Hematopoietic multipotent progenitor cell treated with erythropoietin and hydrocortisone succinate and interleukin-3 and kit ligand, for 8 days (in vitro differentiated cells): Measurements from ENCODE around the gene CYP26A1.
A peak's percentile ranks its signal among the peaks of the same experiment; 100 is the strongest.
"Not testable (repeated sequence)": the region's sequence is repeated elsewhere in the genome, so short reads cannot be mapped to it uniquely, and the experiment has no call there.

ENCODE experiments used
- DNase-seq: peaks from one replicate; pipeline ENCODE4 v3.0.0-alpha.2; 2015

CYP26A1 gene

GRCh38 chr10:93080350-93081046 lies 6.8 kb downstream of the CYP26A1 start:
- peak; percentile 55 for DNase-seq

- DNase-seq = no peak
These were observed 7.6 kb downstream of the CYP26A1 start for GRCh38 chr10:93081318-93081717.

GRCh38 chr10:93081834-93082233 lies 8.1 kb downstream of the CYP26A1 start:
- DNase-seq = no peak

DNA sequence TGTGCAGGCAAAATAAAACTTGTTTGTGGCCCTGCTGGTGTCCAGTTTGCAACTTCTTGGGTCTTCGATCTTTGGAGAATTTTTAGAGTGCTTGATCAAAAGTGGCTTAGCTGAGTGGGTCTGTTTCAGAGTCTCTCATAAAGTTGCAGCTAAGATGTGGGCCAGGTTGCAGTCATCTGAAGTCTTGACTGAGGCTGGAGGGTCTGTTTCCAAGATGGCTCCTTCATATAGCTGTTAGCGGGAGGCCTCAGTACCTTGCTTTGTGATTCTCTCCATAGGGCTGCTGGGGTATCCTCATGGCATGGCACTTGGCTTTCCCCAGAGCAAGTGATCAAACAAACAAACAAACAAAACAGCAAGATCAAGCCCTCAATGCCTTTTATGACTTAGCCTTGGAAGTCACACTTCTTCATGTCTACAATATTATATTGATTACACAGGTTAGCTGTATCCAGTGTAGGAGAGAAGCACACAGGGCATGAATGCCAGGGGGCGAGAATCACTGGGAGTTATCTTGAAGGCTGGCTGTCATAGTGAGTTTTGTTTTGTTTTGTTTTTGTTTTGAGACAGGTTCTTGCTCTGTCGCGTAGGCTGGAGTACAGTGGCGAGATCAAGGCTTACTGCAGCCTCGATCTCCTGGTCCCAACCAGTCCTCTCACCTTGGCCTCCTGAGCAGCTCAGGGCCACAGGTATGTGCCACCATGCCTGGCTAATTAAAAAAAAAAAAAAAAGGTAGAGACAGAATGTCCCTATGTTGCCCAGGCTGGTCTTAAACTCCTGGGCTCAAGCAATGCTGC lies 10.2 kb downstream of the CYP26A1 start:
- DNase-seq = no peak

GRCh38 chr10:93085272-93085859 lies 11.7 kb downstream of the CYP26A1 start:
- no peak for DNase-seq

DNA sequence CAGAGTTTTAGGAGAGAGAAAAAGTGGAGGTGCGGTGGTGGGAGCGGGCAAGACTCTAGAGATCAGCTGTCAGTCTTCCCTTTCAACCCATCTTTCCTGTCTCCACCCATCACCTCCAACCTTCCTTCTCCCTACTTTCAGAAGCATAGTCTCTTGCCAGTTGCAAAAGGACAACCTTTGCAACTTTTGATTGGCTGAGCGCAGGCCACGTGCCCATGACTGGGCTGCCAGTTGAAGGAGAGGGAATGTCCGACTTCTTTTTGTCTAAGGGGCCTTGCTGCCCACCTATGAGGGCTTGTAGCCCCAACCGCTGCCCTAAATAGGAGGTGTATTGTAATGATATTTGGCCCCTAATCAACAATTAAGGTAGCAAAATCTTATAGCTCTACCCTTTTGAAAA lies 12.6 kb downstream of the CYP26A1 start:
- no peak for DNase-seq

DNA sequence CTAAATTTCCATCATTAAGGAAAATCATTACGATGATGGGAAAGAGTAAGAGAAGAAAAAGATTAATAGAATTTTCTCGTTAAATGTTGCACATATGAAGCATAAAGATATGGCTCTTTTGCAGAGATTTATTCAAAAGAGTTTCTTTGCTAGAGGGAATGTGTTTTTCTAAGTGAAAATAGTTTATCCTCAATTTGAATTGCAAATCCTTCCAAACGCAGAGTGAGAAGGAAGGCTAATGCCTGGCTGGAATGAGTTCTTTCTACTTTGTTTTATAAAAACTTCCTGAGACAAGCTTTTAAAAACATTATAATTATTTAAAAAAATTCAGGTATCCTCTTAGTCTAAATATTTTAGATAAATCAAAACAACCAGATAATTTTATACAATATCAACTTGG lies 14.2 kb downstream of the CYP26A1 start:
- DNase-seq = no peak

GRCh38 chr10:93088466-93088865 lies 14.8 kb downstream of the CYP26A1 start:
- no peak for DNase-seq

DNA sequence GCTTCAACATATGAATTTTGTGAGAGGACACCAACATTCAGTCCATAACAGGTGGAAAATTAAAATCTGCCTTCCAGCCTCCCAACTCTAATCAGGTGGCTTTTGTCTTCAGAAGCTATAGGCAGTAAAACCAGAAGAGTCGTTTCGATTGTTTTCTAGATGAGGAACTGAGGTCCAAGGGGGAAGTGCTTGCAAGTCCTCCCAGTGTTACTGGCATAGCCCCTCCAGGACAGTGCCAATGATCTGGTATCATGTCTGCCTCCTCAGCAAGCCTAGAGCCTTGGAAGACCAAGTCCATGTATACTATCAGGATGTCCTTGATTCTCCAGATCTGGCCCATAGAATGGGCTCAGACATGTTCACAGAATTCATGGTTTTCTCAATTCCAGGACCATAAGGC lies 16.9 kb downstream of the CYP26A1 start:
- DNase-seq = no peak

DNA sequence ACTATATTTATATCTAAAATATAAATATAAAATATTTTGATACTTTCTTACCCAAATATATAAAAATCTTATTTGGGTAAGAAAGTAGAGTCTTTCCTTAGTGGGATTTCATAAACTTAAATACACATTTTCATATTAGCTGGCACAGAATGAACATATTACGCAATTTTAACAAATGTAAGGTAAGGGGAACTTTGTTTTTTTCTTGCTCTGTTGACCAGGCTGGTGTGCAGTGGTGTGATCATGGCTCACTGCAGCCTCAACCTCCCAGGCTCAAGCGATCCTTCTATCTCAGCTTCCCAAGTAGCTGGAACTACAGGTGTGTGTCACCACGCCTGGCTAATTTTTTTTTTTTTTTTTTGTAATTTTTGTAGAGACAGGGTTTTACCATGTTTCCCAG lies 18.3 kb downstream of the CYP26A1 start:
- no peak for DNase-seq

DNA sequence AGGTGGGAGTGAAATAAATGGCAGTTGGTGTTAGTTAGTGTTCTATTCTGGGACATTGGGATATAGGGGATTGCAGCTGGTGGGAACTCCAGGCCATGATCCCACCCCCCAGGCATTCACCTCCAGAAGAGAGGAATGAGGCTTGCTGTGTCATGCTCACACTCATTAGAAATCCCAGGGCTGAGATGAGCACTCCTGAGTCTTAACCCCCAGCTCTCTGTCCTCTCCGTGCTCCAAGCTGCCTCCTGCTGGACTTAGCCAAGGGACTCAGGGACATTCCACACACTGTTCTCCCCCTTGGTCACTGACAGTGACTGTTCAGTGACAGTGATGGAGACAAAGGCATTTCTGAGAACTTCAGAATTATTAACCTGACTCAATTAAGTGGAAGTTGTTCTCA lies 21.5 kb downstream of the CYP26A1 start:
- DNase-seq = no peak

DNA sequence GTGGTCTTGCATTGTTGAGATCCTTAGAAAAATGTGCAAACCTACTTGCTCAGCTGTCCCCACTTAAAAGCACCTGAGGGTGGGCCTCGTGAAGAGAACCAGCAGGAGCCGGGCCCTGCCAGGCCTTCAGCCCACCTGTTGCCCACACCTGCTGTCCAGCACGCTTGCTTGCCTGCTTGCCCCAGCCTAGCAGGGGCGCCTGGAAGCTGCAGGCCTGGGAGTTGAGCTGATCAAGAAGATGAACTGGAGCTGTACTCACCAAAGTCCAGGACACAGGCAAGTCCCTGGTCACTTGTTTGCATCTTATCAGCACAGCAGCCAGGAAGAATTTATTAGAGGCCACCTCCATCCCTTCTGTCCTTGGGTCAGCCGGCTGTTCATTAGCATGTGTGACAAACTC lies 23.2 kb downstream of the CYP26A1 start:
- DNase-seq = no peak

GRCh38 chr10:93097386-93097785 lies 23.7 kb downstream of the CYP26A1 start:
- DNase-seq = no peak

- no peak for DNase-seq
These were observed 25.1 kb downstream of the CYP26A1 start for GRCh38 chr10:93098816-93099215.

DNA sequence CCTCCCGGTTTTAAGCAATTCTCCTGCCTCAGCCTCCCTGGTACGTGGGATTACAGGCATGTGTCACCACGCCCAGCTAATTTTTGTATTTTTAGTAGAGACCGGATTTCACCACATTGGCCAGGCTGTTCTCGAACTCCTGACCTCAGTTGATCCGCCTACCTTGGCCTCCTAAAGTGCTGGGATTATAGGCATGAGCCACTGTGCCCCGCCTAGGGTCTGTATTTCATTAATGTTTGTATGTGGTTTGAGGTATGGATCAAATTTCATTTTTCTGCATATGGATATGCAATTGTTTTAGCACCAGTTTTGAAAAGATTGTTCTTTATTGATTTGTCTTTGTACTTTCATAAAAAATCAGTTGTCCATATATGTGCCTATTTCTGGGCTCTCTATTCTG lies 26.0 kb downstream of the CYP26A1 start:
- no peak for DNase-seq

GRCh38 chr10:93101148-93101547 lies 27.5 kb downstream of the CYP26A1 start:
- not testable (repeated sequence) for DNase-seq

GRCh38 chr10:93103953-93104352 lies 30.3 kb downstream of the CYP26A1 start:
- DNase-seq = no peak

DNA sequence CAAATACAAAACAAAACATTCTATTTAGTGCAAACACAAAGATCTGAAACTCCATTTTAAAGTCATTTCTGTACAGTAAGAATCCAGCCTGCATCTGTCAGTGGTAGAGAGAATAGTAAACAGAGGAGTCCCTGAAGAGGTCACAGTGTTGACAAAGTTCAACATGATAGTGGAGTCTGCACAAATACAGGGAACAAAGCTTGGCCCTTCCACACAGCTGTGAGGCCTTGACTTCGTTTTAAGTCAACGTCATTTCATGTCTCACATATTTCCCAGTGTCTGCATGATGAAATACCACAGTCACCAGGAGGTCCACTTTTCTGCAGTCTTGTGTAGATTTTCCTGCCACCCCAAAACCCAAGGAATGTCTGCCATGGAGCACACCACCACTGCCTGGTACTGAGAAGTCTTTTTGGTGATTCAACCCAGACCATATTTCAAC lies 33.0 kb downstream of the CYP26A1 start:
- DNase-seq = no peak

DNA sequence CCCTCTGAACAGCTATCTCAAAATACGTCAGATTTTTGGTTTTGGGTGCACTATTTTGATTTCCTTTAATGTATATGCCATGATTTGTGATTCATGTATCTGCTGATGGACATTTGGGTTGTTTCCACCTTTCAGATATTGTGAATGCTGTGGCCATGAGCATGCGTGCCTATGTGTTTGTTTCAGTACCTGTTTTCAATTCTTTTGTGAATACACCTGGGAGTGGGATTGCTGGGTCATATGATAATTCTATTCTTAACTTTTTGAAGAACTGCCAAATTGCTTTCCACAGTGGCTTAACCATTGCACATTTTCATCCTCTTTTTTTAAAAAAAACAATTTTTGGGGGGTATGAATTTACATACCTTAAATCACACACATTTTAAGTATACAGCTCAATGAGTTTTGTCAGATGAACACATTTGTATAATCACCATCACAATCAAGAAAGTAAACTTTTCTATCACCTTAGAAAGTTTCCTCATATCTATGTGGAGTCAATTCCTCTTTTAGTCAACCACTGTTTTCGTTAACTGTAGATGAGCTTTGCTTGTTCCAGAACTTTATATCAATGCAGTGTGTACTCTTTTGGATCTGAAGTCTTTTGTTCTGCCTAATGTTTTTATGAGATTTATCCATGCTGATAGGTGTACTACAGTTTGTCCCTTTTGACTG lies 36.9 kb downstream of the CYP26A1 start:
- no peak for DNase-seq

DNA sequence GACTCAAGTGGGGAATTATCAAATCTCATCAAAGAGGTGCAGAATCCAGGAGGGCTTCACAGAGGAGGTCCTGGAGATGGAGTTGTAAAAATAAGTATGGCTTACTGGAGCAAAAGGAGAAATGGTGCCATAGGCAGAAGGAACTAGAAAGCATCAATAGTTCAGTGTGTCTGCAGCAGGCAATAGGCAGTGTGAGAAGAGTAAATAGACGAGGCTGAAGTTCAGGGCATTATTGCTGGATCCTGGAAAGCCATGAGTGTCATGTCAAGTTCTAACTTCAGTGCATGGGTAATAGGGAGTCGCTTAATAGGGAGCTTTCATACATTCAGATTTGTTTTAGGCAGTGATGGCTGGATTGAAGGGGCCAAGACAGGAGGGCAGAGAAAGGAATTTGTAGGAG lies 39.3 kb downstream of the CYP26A1 start:
- no peak for DNase-seq

GRCh38 chr10:93115661-93116383 lies 42.1 kb downstream of the CYP26A1 start:
- DNase-seq = peak; percentile 78

- no peak for DNase-seq
These were observed 47.6 kb downstream of the CYP26A1 start for GRCh38 chr10:93121311-93121710.

DNA sequence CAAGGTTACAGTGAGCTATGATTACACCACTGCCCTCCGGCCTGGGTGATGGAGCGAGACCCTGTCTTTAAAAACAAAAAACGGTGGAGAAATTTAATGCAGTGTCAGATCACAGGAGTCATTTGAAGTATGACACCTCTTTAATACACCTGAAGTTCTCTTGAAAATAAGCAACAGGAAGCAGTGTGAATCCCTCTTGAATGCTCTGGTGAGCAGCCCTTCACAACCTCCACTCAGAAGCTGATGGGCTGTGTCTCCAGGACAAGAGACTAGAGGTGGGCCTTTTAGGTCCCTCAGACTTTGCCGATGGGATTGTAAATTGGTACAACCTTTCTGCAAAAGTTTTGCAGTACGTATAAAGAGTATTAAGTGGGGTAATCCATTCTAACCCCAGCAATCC lies 50.1 kb downstream of the CYP26A1 start:
- no peak for DNase-seq
